ENCODE measurements around the gene ITGB1BP1. TPM values are rescaled to one million over a fixed set of nuclear protein-coding genes. Genes with fewer than 3 reads are reported as not detected.
"Not testable (repeated sequence)": the region's sequence is repeated elsewhere in the genome, so short reads cannot be mapped to it uniquely, and the experiment has no call there.

The ITGB1BP1 gene
- polyA plus RNA-seq, 2 donors: 47.9 to 48.3 TPM

DNA sequence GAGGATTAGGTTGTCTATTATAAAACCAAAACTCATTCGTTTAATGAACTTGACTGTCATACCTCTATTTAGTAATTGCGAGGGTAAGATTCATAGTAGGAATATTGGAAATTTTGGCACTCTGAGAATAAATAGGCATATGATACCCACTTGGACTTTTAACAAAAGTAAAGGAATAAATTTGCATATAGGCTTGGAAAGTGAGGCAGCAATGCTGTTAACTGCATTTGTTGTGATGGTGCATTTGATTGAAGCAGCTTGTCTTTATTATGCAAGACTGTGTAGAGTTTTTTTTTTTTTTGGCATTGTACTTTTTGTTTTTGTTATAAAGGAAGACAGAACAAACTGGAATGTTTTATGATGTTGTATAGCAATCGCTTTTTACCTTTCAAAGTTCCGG lies 18.9 kb downstream of the ITGB1BP1 start:
- Histone ChIP-seq H3K27ac (ENCODE audit: low read depth in 2 of 2, low read length in 1 of 2) (no peak overlapping the region), H3K4me1 (ENCODE audit: control insufficient read depth in 2 of 2, insufficient read depth in 2 of 2, low read length in 1 of 2) (peaks cover 2 to 5% of the 10 kb centered on the region in 2 donors), H3K9me3 (ENCODE audit: control insufficient read depth in 2 of 2, insufficient read depth in 1 of 2, low read depth in 1 of 2, low read length in 1 of 2) (no peaks in the 10 kb centered on the region), H3K4me3 (ENCODE audit: low read depth in 1 of 2, low read length in 2 of 2) (no peak overlapping the region), H3K27me3 (ENCODE audit: control insufficient read depth in 1 of 2, insufficient read depth in 2 of 2, low read length in 2 of 2) (no peaks in the 10 kb centered on the region), H3K36me3 (ENCODE audit: control insufficient read depth in 2 of 2, insufficient read depth in 2 of 2, low read length in 1 of 2) (peaks cover 0 to 5% of the 10 kb centered on the region in 2 donors)
- 77 to 83% methylated on average over 4 of the region's 4 CpGs for WGBS, 2 donors

DNA sequence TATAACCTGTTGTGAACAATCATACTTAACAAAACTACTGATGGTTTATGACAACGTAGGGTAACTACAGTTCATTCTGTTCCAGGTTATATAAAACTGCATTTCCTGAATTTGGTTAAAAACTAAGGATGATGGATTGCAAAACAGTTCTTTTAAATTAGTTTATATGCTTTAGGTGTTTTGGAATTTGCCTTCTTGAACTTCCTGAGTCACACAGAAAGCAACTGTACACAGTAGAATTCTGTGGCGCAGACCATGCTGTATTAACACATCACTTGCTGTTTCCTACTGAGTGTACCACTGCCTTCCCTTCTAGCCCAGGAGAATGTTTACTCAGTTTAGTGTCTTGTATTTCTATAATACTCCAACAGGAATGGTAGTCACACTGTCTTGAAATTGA lies 19.4 kb downstream of the ITGB1BP1 start:
- H3K36me3 ChIP-seq (ENCODE audit: control insufficient read depth in 2 of 2, insufficient read depth in 2 of 2, low read length in 1 of 2): peaks cover 0 to 5% of the 10 kb centered on the region in 2 donors
- WGBS, 2 donors: 71 to 72% methylated on average over 2 of the region's 2 CpGs
- peaks cover 2 to 5% of the 10 kb centered on the region in 2 donors for H3K4me1 ChIP-seq (ENCODE audit: control insufficient read depth in 2 of 2, insufficient read depth in 2 of 2, low read length in 1 of 2)

DNA sequence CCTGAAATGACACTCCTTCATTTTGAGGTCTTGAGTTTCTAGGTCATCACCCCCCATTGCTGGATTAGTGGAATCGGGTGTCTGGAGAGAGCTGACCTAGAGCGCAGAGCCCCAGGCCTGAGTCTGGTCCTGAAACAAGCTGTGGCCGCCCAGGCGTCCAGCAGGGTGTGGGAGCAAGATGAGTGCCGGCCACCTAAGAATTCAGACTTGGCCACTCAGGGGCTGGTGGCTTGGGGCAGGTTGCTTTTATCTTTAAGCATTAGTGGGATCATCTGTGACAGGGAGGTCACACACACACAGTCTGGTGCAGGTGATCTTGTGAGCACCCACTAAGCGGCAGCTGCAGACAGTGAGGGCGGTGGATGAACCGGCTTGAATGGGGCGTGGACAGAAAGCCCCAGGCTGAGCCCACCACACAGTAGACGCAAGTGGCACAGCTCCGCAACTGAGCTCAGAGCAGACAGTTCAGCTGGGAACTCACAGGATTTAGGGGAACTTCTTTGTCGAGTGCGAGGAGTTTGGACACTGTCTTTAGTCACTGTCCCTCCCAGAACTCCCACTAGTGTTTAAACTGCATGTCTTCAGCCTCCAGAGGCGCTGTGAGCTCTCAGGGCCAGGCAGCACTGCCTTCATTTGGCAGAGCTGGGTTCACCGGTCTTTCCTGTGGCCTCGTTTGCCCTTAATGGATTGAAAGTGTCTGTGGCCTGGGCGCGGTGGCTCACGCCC lies 21.5 kb downstream of the ITGB1BP1 start:
- 90 to 93% methylated on average over 19 of the region's 19 CpGs for WGBS, 2 donors
- H3K9me3 ChIP-seq (ENCODE audit: control insufficient read depth in 2 of 2, insufficient read depth in 1 of 2, low read depth in 1 of 2, low read length in 1 of 2): no peaks in the 10 kb centered on the region
- H3K27ac ChIP-seq (ENCODE audit: low read depth in 2 of 2, low read length in 1 of 2): no peak overlapping the region
- no peaks in the 10 kb centered on the region for H3K27me3 ChIP-seq (ENCODE audit: control insufficient read depth in 1 of 2, insufficient read depth in 2 of 2, low read length in 2 of 2)
- peaks cover 0 to 5% of the 10 kb centered on the region in 2 donors for H3K4me1 ChIP-seq (ENCODE audit: control insufficient read depth in 2 of 2, insufficient read depth in 2 of 2, low read length in 1 of 2)
- no peak overlapping the region for H3K4me3 ChIP-seq (ENCODE audit: low read depth in 1 of 2, low read length in 2 of 2)
- H3K36me3 ChIP-seq (ENCODE audit: control insufficient read depth in 2 of 2, insufficient read depth in 2 of 2, low read length in 1 of 2): peaks cover 0 to 5% of the 10 kb centered on the region in 2 donors

More for the DNA sequence above, 19.4 kb downstream of the ITGB1BP1 start:
- Histone ChIP-seq H3K27ac (ENCODE audit: low read depth in 2 of 2, low read length in 1 of 2) (no peak overlapping the region), H3K9me3 (ENCODE audit: control insufficient read depth in 2 of 2, insufficient read depth in 1 of 2, low read depth in 1 of 2, low read length in 1 of 2) (no peaks in the 10 kb centered on the region), H3K4me3 (ENCODE audit: low read depth in 1 of 2, low read length in 2 of 2) (no peak overlapping the region), H3K27me3 (ENCODE audit: control insufficient read depth in 1 of 2, insufficient read depth in 2 of 2, low read length in 2 of 2) (no peaks in the 10 kb centered on the region)

DNA sequence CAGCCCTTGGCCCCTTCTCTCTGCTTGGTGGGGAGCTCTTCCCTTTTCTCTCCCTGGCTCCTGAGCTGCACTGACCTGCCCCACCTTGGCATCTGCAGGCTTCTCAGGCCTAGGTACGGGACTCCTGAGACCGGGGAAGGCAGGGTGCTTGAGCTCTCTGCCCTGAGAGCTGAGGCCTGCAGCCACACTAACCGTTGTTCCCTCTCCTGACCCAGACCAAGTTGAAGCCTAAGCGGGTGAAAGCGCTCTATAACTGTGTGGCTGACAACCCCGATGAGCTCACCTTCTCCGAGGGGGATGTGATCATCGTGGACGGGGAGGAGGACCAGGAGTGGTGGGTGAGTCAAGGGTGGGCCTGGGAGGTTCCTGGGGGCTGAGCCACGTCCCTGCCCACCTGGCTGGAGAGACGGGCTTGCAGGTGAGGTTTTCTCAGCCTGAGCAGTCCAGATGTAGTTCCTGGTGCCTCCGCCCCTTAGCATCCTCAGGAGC lies 22.2 kb downstream of the ITGB1BP1 start:
- Histone ChIP-seq H3K36me3 (ENCODE audit: control insufficient read depth in 2 of 2, insufficient read depth in 2 of 2, low read length in 1 of 2) (peaks cover 0 to 5% of the 10 kb centered on the region in 2 donors), H3K27me3 (ENCODE audit: control insufficient read depth in 1 of 2, insufficient read depth in 2 of 2, low read length in 2 of 2) (no peaks in the 10 kb centered on the region), H3K9me3 (ENCODE audit: control insufficient read depth in 2 of 2, insufficient read depth in 1 of 2, low read depth in 1 of 2, low read length in 1 of 2) (no peaks in the 10 kb centered on the region), H3K4me3 (ENCODE audit: low read depth in 1 of 2, low read length in 2 of 2) (no peak overlapping the region), H3K27ac (ENCODE audit: low read depth in 2 of 2, low read length in 1 of 2) (no peak overlapping the region), H3K4me1 (ENCODE audit: control insufficient read depth in 2 of 2, insufficient read depth in 2 of 2, low read length in 1 of 2) (peaks cover 0 to 5% of the 10 kb centered on the region in 2 donors)
- 91 to 92% methylated on average over 12 of the region's 12 CpGs for WGBS, 2 donors

DNA sequence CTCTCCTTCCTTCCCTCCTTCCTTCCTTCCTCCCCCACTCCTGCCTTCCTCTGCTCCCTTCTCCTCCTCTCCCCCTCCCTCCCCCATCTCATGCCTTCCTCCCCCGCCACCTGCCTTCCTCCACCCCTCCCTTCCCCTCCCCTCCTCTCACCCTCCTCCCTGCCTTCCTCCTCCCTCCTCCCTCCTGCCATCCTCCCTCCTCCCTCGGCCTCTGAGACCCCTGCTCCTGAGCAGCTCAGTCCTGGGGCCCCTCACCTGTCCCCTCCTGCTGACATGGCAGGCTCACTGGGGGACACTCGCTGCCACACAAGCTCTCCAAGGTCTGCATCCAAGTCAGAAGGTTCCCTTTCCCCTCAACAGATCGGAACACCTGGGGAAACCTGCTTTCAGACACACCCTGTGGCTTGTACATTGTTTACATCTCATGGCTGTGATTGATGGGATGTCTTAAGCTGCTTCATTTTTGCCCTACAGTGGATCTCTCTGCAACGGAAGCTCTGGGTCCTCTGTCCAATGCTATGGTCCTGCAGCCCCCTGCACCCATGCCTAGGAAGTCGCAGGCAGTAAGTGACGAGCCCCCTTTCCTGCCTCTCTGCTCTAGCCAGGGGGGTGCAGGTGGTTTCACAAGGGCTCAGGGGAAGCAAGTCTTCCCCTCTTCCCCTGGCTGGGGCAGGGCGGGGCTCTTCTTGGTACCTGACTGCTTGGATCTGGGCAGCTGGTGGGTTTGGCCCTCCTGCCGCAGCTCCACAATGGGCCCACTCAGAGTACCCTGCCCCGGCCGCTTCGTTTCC lies 22.9 kb downstream of the ITGB1BP1 start:
- 72 to 81% methylated on average over 11 to 12 of the region's 12 CpGs for WGBS, 2 donors
- H3K4me3 ChIP-seq (ENCODE audit: low read depth in 1 of 2, low read length in 2 of 2): no peak overlapping the region
- H3K36me3 ChIP-seq (ENCODE audit: control insufficient read depth in 2 of 2, insufficient read depth in 2 of 2, low read length in 1 of 2): peaks cover 0 to 3% of the 10 kb centered on the region in 2 donors
- H3K9me3 ChIP-seq (ENCODE audit: control insufficient read depth in 2 of 2, insufficient read depth in 1 of 2, low read depth in 1 of 2, low read length in 1 of 2): no peaks in the 10 kb centered on the region
- peak overlapping the region in 1 of 2 donors; percentile 77 for H3K27ac ChIP-seq (ENCODE audit: low read depth in 2 of 2, low read length in 1 of 2)
- H3K27me3 ChIP-seq (ENCODE audit: control insufficient read depth in 1 of 2, insufficient read depth in 2 of 2, low read length in 2 of 2): no peaks in the 10 kb centered on the region
- peaks cover 0 to 5% of the 10 kb centered on the region in 2 donors for H3K4me1 ChIP-seq (ENCODE audit: control insufficient read depth in 2 of 2, insufficient read depth in 2 of 2, low read length in 1 of 2)

DNA sequence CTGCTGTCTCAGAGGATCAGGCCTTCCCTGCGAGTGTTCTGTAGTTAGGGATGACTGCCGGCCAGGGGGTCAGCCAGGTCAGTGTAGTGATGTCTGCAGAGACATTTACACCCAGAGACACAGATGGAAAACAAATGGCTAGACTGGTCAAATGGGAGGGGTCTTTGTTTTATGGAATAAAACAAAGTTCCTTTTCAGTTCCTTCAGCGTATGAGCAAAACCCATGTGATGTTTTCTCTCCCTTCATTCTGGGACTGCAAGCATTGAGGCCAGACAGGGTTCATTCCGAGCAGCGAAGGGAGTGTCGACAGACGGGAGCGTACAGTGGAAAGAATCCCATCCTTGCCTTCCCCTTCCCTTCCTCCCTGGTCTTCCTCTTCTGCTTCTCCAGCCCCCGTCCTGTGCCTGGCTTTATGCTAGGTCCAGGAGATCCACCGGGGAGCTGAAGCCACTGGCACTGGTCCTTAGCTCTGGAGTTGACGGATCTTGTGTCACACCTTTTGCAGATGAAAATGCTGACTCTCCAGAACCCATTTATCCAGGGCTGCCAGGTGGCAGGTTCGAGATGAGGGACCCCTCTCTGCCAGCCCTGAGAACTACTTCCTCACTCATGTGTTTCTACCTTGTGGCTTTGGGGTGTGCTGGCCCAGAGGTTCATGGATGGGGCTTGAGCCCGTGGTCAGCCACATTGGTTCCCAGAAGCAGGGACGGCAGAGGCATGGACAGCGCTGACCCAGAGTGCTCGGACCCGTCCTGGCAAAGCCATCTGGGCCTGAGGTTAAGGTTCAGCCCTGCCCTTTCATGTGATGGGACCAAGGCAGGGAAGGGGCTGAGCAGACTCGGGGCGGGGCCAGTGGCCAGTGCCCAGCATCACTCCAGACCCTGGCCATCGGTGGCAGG lies 24.2 kb downstream of the ITGB1BP1 start:
- Histone ChIP-seq H3K27ac (ENCODE audit: low read depth in 2 of 2, low read length in 1 of 2) (peak overlapping the region; percentile 1 to 25), H3K4me3 (ENCODE audit: low read depth in 1 of 2, low read length in 2 of 2) (no peak overlapping the region), H3K27me3 (ENCODE audit: control insufficient read depth in 1 of 2, insufficient read depth in 2 of 2, low read length in 2 of 2) (no peaks in the 10 kb centered on the region), H3K4me1 (ENCODE audit: control insufficient read depth in 2 of 2, insufficient read depth in 2 of 2, low read length in 1 of 2) (peaks cover 0 to 5% of the 10 kb centered on the region in 2 donors), H3K36me3 (ENCODE audit: control insufficient read depth in 2 of 2, insufficient read depth in 2 of 2, low read length in 1 of 2) (peaks cover 0 to 6% of the 10 kb centered on the region in 2 donors), H3K9me3 (ENCODE audit: control insufficient read depth in 2 of 2, insufficient read depth in 1 of 2, low read depth in 1 of 2, low read length in 1 of 2) (no peaks in the 10 kb centered on the region)
- 79 to 84% methylated on average over 20 of the region's 20 CpGs for WGBS, 2 donors

DNA sequence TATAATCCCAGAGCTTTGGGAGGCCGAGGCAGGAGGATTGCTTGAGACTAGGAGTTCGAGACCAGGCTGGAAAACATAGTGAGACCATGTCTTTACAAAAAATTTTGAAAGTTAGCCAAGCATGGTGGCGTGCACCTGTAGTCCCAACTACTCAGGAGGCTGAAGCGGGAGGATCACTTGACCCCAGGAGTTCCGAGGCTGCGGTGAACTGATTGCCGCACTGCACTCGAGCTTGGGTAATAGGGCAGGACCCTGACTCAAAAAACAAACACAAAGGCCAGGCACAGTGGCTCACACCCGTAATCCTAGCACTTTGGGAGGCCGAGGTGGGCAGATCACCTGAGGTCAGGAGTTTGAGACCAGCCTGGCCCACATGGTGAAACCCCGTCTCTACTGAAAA lies 25.1 kb downstream of the ITGB1BP1 start:
- H3K4me1 ChIP-seq (ENCODE audit: control insufficient read depth in 2 of 2, insufficient read depth in 2 of 2, low read length in 1 of 2); H3K27ac ChIP-seq (ENCODE audit: low read depth in 2 of 2, low read length in 1 of 2); H3K27me3 ChIP-seq (ENCODE audit: control insufficient read depth in 1 of 2, insufficient read depth in 2 of 2, low read length in 2 of 2); H3K36me3 ChIP-seq (ENCODE audit: control insufficient read depth in 2 of 2, insufficient read depth in 2 of 2, low read length in 1 of 2); H3K9me3 ChIP-seq (ENCODE audit: control insufficient read depth in 2 of 2, insufficient read depth in 1 of 2, low read depth in 1 of 2, low read length in 1 of 2); H3K4me3 ChIP-seq (ENCODE audit: low read depth in 1 of 2, low read length in 2 of 2): not testable (repeated sequence)
- WGBS, 2 donors: 95 to 96% methylated on average over 11 of the region's 11 CpGs

DNA sequence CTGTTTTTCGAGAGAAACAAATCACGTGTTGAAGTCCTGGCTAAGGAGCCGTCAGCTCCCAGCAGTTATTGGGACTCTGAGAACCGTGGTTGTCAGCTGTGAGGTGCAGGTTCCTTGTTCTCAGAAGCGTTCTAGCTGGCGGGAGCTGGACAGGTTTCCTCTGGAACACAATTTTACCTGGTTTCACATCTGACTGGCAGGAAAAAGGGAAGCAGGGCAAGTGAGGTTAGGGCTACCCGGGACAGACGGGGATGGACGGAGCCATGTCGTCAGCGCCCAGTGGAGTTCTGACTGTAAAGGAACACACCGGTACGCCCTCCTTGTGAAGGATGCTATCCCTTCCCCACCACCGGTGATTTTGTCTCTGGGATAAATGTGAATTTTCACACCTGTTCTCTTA lies 26.1 kb downstream of the ITGB1BP1 start:
- H3K4me1 ChIP-seq (ENCODE audit: control insufficient read depth in 2 of 2, insufficient read depth in 2 of 2, low read length in 1 of 2): peaks cover 0 to 5% of the 10 kb centered on the region in 2 donors
- 93 to 95% methylated on average over 14 of the region's 14 CpGs for WGBS, 2 donors
- H3K36me3 ChIP-seq (ENCODE audit: control insufficient read depth in 2 of 2, insufficient read depth in 2 of 2, low read length in 1 of 2): peaks cover 0 to 6% of the 10 kb centered on the region in 2 donors
- no peak overlapping the region for H3K4me3 ChIP-seq (ENCODE audit: low read depth in 1 of 2, low read length in 2 of 2)
- H3K27me3 ChIP-seq (ENCODE audit: control insufficient read depth in 1 of 2, insufficient read depth in 2 of 2, low read length in 2 of 2): no peaks in the 10 kb centered on the region
- H3K27ac ChIP-seq (ENCODE audit: low read depth in 2 of 2, low read length in 1 of 2): no peak overlapping the region
- no peaks in the 10 kb centered on the region for H3K9me3 ChIP-seq (ENCODE audit: control insufficient read depth in 2 of 2, insufficient read depth in 1 of 2, low read depth in 1 of 2, low read length in 1 of 2)

DNA sequence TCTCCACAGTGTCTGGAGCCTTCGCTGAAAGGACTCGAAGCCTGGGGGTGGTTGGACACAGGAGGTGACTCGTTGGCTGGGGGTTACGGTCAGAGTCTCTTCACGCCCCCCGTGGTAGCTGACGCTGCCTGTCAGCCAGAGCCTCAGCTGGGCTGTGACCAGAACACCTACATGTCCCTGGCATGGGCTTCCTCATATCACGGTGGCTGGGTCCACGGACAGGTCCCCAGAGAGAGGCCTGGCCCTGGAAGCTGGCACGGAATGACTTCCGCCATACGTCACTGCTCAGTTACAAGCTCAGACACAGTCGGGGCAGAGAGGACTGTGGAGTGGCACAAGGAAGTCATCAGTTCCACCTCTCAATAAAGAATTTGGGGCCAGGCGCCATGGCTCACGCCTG lies 28.5 kb downstream of the ITGB1BP1 start:
- Histone ChIP-seq H3K36me3 (ENCODE audit: control insufficient read depth in 2 of 2, insufficient read depth in 2 of 2, low read length in 1 of 2) (peaks cover 0 to 10% of the 10 kb centered on the region in 2 donors), H3K27ac (ENCODE audit: low read depth in 2 of 2, low read length in 1 of 2) (no peak overlapping the region), H3K4me1 (ENCODE audit: control insufficient read depth in 2 of 2, insufficient read depth in 2 of 2, low read length in 1 of 2) (no peaks in the 10 kb centered on the region), H3K9me3 (ENCODE audit: control insufficient read depth in 2 of 2, insufficient read depth in 1 of 2, low read depth in 1 of 2, low read length in 1 of 2) (no peaks in the 10 kb centered on the region), H3K27me3 (ENCODE audit: control insufficient read depth in 1 of 2, insufficient read depth in 2 of 2, low read length in 2 of 2) (no peaks in the 10 kb centered on the region), H3K4me3 (ENCODE audit: low read depth in 1 of 2, low read length in 2 of 2) (no peak overlapping the region)
- WGBS, 2 donors: 94% methylated on average over 15 of the region's 15 CpGs

Data from esophagus (tissue), 2 donors.